SHP77 (cell line): ENCODE measurements around the gene ARHGAP29.

Source experiments
- DNase-seq, 2 experiments: peaks; one replicate each; lab custom pipeline; 2025; lab: John Stamatoyannopoulos, UW

ARHGAP29 gene

GRCh38 chr1:94236013-94236491, 1.3 kb downstream of the ARHGAP29 start:
- no peak for DNase-seq

GRCh38 chr1:94235189-94236012, 2.0 kb downstream of the ARHGAP29 start:
- DNase-seq: no peak

- DNase-seq: no peak
Measured at GRCh38 chr1:94234615-94235014, 2.8 kb downstream of the ARHGAP29 start.

GRCh38 chr1:94231746-94232145, 5.6 kb downstream of the ARHGAP29 start:
- DNase-seq: no peak

GRCh38 chr1:94230920-94231319, 6.5 kb downstream of the ARHGAP29 start:
- no peak for DNase-seq

- no peak for DNase-seq
Measured at GRCh38 chr1:94228640-94229375, 8.6 kb downstream of the ARHGAP29 start.

GRCh38 chr1:94227624-94228023, 9.8 kb downstream of the ARHGAP29 start:
- no peak for DNase-seq

- no peak for DNase-seq
Measured at GRCh38 chr1:94225845-94226244, 11.5 kb downstream of the ARHGAP29 start.

GRCh38 chr1:94218332-94218731, 19.1 kb downstream of the ARHGAP29 start:
- DNase-seq: no peak

- no peak for DNase-seq
Measured at GRCh38 chr1:94215955-94216354, 21.4 kb downstream of the ARHGAP29 start.

GRCh38 chr1:94209982-94210381, 27.4 kb downstream of the ARHGAP29 start:
- DNase-seq: no peak

- no peak for DNase-seq
Measured at GRCh38 chr1:94209425-94209824, 28.0 kb downstream of the ARHGAP29 start.

GRCh38 chr1:94207695-94208094, 29.7 kb downstream of the ARHGAP29 start:
- no peak for DNase-seq

- DNase-seq: no peak
Measured at GRCh38 chr1:94205639-94206038, 31.7 kb downstream of the ARHGAP29 start.

GRCh38 chr1:94202241-94202640, 35.1 kb downstream of the ARHGAP29 start:
- no peak for DNase-seq

GRCh38 chr1:94199398-94199797, 38.0 kb downstream of the ARHGAP29 start:
- DNase-seq: no peak

- DNase-seq: no peak
Measured at GRCh38 chr1:94194079-94194865, 43.1 kb downstream of the ARHGAP29 start.

- DNase-seq: no peak
Measured at GRCh38 chr1:94193128-94193527, 44.3 kb downstream of the ARHGAP29 start.

- no peak for DNase-seq
Measured at GRCh38 chr1:94191216-94191615, 46.2 kb downstream of the ARHGAP29 start.

- no peak for DNase-seq
Measured at GRCh38 chr1:94186946-94187345, 50.4 kb downstream of the ARHGAP29 start.

GRCh38 chr1:94183197-94183815, 54.1 kb downstream of the ARHGAP29 start:
- DNase-seq: no peak

GRCh38 chr1:94182191-94182590, 55.2 kb downstream of the ARHGAP29 start:
- DNase-seq: no peak
